K562 (cell line): Measurements from ENCODE around the gene HAGHL. TPM values are rescaled to one million over a fixed set of nuclear protein-coding genes. Genes with fewer than 3 reads are reported as not detected.

Experiments used
- ATF1 ChIP-seq, 2 experiments: fragments of 450-650 bp in 1 of 2; IDR thresholded peaks; 2 replicates each; pipeline ENCODE4 v1.6.1; 2016; ENCODE audit warnings: missing compliant biosample characterization in 1 of 2, missing genetic modification characterization in 1 of 2
- ETV6 ChIP-seq, 3 experiments: fragments of 150-350 bp in 1 of 3; sonication (generic) in 1 of 3; formaldehyde crosslinking in 1 of 3; IDR thresholded peaks; 2 replicates each; pipeline versions ENCODE4 v1.6.1 to v1.8.0; 2014 to 2022; ENCODE audit warnings: borderline replicate concordance in 2 of 3, low read depth in 2 of 3, antibody characterized with exemption in 1 of 3, low read length in 1 of 3, mild to moderate bottlenecking in 1 of 3, missing genetic modification reagents in 1 of 3
- MGA ChIP-seq: fragments of 450-650 bp; IDR thresholded peaks from 2 replicates; pipeline ENCODE4 v1.6.1; 2016; ENCODE audit warnings: mild to moderate bottlenecking, moderate library complexity
- NFYB ChIP-seq: IDR thresholded peaks from 2 replicates; pipeline ENCODE4 v1.6.1; 2011; ENCODE audit warnings: mild to moderate bottlenecking, moderate library complexity; ENCODE audit not compliant: insufficient read length; ENCODE audit errors: extremely low read depth
- NR0B1 ChIP-seq: fragments of 450-650 bp; IDR thresholded peaks from one replicate; pipeline ENCODE4 v1.6.1; 2018; ENCODE audit warnings: mild to moderate bottlenecking, moderate library complexity; ENCODE audit not compliant: partially characterized antibody
- SP2 ChIP-seq: IDR thresholded peaks from 2 replicates; pipeline ENCODE4 v1.6.1; 2011; ENCODE audit warnings: mild to moderate bottlenecking, low read depth, low read length, moderate library complexity; ENCODE audit not compliant: poor library complexity, severe bottlenecking; ENCODE audit errors: extremely low read depth
- SRSF9 ChIP-seq: fragments of 200-400 bp; formaldehyde crosslinking; IDR thresholded peaks from 2 replicates; pipeline ENCODE4 v1.6.1; 2017; ENCODE audit warnings: low read depth, low read length, borderline replicate concordance
- ZNF785 ChIP-seq: fragments of 250-450 bp; sonication (Bioruptor Pico); IDR thresholded peaks from 2 replicates; pipeline ENCODE4 v1.4.0; 2020; ENCODE audit warnings: mild to moderate bottlenecking
- polyA plus RNA-seq, 8 experiments: library from polyadenylated mRNA; depleted of rRNA in 4 of 8; stranded (reverse) in 5 of 8; unstranded in 3 of 8; fragments of >200 nt; fragmentation: Nextera tagmentation in 2 of 8; fragmentation: Illumina TruSeq in 1 of 8; extraction: Ambion mirVana in 2 of 8; extraction: Trizol in 1 of 8; gene quantifications; 2 replicates each; pipeline versions ENCODE4 v1.2.1 to v1.2.3, GENCODE V29; 2011 to 2014; ENCODE audit warnings: inconsistent platforms in 1 of 8, missing spikeins in 1 of 8
- total RNA-seq, 7 experiments: library from RNA; depleted of rRNA in 6 of 7; stranded (reverse); fragments of >200 nt in 6 of 7; fragmentation: Illumina TruSeq in 2 of 7; extraction: Trizol in 2 of 7; gene quantifications; 2 replicates each; pipeline versions ENCODE4 v1.2.1 to v1.2.3, GENCODE V29; 2011 to 2021; ENCODE audit warnings: low replicate concordance in 1 of 7

HAGHL gene
- total and polyA plus RNA-seq, 9 of the 15 experiments (the other 6 are each of a cell fraction or from before 2014, with no cell fraction given), result 0.31 to 83.4 (median 20.7) TPM

- TF ChIP-seq MGA, result 0 out of 2 replicates have a peak, but pooled peaks have one; percentile 20
- TF ChIP-seq SP2, result peak; percentile 41
- TF ChIP-seq NR0B1, result no peak
- no peak for TF ChIP-seq ZNF785 (CRISPR knock-in tag)
- no peak for TF ChIP-seq SRSF9
- no peak for TF ChIP-seq ETV6 (IDR thresholded peaks at IDR 0.05; ENCODE audit: borderline replicate concordance in 1 of 2, low read depth in 2 of 2, low read length in 1 of 2)
- no peak for TF ChIP-seq ETV6 (CRISPR knock-in tag; IDR thresholded peaks at IDR 0.05; ENCODE audit: borderline replicate concordance)
- peak; percentile 85 for TF ChIP-seq NFYB
- no peak for TF ChIP-seq ATF1 (CRISPR knock-in tag; IDR thresholded peaks at IDR 0.05)
- no peak for TF ChIP-seq ATF1 (tag; IDR thresholded peaks at IDR 0.05)
These were observed 12.1 kb upstream of the HAGHL start, which contains the start of gene METRN (continued) for GRCh38 chr16:714558-715476.
